ENCODE results near the gene ATG7.
"Not testable (repeated sequence)": the region's sequence is repeated elsewhere in the genome, so short reads cannot be mapped to it uniquely, and the experiment has no call there.

The ATG7 gene

DNA sequence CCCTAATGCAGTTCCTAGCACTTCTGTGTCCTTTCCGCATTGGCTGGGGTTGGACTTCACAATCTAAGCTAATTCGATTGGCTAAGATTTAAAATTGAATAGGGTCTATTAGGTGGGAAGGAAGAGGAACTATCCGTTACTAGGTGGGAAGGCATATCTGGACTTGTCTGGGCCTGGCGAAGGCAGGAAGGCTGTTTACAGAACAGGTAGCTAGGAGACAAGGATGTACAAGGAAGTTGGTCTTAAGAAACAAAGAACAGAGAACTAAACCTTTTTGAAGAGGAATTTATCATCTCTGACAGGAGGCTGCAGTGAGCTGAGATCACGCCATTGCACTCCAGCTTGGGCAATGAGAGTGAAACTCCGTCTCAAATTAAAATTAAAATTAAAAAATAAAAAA, 17.3 kb upstream of the ATG7 start:
- no peak for DNase-seq

DNA sequence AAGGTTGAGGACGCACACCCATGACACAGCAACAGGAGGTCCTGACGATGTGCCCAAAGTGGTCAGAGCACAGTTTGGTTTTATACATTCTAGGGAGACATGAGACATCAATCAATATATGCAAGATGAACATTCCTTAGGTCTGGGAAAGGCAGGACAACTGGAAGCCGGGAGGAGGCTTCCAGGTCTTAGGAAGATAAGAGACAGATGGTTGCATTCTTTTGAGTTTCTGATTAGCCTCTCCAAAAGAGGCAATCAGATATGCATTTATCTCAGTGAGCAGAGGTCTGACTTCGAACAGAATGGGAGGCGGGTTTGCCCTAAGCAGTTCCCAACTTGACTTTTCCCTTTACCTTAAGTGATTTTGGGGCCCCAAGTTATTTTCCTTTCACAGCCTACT, 16.7 kb upstream of the ATG7 start:
- not testable (repeated sequence) for DNase-seq

DNA sequence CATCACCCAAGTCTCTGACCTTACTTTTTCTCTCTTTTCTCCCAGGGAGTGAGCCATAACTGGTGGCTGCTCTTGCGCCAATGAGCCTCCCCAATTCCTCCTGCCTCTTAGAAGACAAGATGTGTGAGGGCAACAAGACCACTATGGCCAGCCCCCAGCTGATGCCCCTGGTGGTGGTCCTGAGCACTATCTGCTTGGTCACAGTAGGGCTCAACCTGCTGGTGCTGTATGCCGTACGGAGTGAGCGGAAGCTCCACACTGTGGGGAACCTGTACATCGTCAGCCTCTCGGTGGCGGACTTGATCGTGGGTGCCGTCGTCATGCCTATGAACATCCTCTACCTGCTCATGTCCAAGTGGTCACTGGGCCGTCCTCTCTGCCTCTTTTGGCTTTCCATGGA, 13.2 kb upstream of the ATG7 start:
- no peak for DNase-seq

DNA sequence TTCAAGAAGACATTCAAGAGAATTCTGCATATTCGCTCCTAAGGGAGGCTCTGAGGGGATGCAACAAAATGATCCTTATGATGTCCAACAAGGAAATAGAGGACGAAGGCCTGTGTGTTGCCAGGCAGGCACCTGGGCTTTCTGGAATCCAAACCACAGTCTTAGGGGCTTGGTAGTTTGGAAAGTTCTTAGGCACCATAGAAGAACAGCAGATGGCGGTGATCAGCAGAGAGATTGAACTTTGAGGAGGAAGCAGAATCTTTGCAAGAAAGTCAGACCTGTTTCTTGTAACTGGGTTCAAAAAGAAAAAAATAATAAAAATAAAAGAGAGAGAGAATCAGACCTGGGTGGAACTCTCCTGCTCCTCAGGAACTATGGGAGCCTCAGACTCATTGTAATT, 11.7 kb upstream of the ATG7 start:
- no peak for DNase-seq

DNA sequence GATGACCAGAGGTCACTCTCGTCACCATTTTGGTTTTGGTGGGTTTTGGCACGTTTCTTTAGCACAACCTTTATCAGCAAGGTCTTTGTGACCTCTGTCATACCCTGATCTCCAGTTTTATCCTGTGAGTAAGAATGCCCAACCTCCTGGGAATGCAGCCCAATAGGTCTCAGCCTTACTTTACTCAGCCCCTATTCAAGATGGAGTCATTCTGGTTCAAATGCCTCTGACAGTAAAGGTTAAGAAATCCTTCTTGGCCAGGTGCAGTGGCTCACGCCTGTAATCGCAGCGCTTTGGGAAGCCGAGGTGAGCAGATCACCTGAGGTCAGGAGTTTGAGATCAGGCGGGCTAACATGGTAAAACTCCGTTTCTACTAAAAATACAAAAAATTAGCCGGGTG, 3.2 kb upstream of the ATG7 start:
- DNase-seq = no peak

DNA sequence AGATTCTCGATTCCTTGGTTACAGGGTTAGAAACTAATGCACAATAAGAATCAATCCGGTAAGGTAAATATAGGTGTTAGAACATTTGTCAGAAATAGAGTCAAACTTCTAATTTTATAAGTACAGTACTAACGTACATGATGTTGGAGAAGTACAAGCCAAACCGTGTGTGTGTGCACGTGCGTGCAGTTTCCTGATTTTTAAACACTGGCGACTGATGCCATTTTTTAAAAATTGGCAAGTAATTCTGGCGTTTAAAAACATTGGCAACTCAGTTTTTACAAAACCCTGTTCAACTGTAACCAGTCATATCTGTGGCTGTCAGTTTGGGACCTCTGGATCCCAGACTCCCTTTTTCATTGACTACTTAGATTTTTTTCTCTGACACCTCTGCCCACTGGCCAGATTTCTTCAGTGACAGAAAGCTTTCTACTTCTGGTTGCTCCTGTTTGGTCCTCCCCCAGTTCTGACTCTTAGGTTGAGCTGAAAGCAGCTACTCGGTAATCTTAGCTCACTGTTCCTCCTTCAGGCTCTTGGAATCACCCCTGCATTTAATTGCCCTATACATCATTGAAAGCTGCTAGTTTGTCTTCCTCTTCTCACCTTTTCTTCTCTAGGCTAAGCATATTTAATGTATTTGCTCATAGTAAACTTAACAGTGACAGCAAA, 843 bp downstream of the ATG7 start:
- no peak for DNase-seq

DNA sequence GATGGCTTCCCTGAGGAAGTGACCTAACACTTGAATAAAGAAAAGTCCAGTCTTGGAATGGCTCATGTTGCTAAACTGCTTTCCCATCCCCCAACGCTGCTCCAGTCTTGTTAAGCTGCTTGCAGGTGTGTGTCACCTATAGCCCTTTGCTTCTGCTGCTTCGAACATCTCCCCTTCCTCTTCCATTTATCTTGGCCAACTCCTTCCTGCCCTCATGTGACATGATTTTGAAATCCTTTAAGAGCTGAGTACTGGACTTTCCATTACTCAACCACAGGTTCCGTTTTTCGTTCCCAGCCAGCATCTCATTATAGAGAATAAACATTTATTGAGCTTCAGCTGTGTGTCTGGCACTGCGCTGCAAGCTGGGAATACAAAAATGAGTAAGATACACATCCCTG, 1.7 kb downstream of the ATG7 start:
- DNase-seq = no peak

DNA sequence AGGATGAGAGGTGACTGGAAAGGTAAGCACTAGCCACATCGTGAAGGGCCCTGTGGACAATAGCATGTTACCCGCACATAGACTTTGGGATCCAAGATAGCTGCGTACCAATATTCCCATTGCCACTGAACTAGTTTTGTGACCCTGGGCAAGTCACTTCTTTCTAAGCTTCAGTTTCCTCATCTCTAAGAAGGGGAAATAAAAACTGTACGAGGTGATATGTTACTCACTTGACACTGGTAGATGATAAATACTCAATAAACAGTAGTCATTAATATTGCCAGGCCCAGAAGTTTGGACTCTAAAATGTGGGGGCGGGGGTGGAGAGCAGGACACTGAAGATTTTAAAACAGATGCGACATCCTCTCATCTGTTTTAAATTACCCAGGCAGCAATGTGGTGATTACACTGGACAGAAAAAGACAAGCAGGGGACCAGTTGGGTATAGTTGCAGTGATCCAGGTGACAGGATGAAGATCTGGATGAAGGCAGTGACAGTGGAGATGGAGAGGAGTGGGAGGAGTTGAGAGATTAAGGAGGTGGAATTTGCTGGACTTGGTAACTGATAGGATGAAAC, 2.5 kb downstream of the ATG7 start:
- DNase-seq = no peak

DNA sequence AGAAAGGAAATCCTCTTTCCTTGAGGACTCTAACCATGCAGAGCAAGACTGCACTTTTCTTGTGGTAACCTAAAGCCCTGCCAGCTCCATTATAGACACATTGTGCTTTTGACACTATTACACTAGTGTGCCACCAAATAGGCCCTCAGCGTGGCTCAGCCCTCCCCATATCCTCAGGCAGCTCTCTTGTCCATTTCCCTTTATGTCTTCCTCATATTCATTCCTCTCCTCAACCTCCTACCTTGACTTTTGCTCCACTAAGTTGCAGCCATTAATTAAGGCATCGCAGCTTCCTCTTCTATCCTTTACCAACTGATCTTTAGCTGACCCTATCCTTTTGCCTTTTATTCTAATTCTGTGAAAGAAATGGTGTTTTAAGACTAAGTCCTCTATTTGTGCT, 3.7 kb downstream of the ATG7 start:
- DNase-seq = no peak

DNA sequence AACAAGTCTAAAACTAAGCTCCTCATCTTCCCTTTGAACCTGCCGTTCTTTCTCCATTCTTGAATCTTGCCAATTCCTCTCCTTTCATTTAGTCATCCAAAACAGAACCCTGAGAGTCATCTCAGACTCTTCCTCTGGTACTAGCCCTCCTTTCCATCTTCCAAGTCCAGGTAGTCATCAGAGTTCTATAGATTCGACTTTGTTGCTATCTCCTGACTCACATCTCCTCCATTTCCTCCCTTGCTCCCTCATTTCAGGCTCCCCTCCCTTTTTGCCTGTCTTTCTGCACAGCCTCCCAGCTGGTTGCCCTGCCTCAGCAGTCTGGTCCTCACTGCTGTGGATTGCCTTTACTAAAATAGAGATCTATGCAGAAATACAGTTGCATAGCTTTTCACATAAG, 4.7 kb downstream of the ATG7 start:
- DNase-seq = no peak

DNA sequence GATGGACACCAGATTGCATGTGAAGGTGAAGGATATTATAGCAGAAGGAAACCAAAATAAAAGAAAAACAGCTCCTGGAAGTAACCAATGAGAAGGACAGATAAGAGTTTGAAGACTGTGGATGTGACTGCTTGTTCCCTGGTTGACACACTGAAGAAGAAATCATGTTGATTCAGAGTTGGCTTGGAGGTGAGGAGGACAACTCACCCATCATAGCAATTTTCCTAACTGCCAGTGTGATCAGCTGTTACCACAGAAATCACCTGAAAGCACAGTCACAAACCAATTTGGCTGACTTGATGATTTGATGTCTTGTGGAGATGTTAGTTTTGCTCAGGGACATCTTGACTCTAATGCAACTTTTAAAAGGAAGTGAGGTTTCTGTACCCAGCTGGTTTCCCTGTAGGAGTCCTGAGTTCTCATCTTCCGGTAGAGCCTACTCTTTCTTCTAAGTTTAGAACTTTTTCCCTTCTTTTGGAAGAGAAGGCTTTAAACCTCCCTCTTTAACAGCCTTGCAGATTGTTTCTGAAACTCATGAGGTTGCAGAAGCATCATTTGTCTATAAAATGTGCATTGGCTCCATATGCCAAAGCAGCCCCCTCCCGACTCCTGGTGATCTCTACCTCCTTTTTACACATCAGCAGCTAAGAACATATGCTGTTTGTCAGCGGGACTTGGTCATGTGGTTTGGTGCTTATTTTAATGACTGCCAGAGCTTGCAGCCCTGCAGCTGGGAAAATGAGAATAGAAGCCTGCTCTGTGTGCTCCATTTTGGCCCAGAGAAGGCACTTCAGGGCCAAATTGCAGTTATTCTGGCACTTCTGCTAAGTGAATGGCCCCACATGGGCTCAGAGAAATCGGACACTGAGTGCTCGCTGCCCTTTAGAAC, 10.3 kb downstream of the ATG7 start:
- DNase-seq = no peak

DNA sequence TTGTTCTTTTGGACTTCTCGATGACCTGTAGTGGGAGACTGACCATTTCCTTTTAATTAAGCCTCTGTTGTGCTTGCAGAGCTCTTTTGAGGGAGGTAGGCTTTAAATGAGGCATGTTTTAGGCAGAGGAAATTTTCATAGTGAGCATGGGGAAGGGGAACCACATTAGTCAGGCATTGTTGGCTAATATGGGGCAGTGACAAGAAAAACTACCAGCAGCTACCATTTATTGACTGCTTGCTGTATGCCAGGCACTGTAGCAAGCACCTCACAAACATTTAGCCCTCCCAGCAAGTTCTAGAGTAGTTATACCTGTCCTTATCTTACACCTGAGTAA, 10.9 kb downstream of the ATG7 start:
- DNase-seq = no peak

DNA sequence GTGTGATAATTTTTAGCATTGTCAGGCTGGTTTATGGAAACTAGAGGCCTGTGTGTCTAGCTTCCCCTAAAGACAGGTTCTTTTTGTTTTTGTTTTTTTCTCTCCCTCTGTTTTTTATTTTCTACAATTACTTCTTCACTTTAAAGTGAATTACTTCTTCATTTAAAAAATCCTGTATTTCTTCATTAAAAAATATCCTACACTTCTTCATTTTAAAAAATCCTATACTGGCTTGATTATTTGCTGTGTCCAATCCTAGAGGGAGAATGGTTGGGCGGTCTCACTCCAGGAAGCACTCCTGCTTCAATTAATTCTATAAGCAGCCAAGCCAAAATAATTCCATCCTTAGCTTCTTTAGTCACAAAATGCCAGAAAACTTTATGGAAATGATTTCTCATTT, 11.8 kb downstream of the ATG7 start:
- DNase-seq = no peak

DNA sequence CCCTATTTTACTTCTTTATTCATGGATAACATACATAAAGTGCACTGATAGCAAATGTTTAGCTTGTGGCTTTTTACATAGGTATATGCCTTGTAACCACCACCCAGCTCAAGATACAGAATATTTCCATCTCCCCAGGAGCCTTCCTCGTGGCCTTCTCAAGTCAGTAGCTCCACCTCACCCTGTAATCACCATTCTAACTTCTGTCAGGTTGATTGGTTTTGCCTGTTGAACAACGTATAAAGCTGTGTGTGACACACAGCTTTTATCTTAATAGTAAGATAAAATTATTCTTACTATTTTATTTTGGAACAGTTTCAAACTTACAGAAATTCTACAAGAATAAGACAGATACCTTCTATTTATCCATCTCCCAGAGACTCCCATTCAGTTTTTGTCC, 13.3 kb downstream of the ATG7 start:
- no peak for DNase-seq

DNA sequence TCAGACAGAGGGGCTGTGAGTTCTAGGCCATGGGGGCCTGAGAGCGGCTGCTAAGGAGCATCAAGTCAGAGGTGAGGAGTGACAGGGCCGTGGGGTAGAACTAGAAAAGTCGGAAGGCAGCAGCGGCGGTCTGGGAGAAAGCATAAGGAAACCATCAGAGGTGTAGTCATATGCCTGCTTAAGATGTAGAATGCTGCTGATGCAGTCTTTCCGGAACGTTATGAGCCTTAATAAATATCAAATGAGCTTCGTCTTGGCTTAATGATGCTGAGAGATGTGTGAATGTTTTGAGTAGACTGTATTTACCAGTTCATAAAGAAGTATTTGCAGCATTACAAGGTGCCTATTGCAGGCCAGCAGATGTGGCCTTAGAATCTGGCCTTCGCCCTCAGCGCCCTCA, 15.2 kb downstream of the ATG7 start:
- no peak for DNase-seq

DNA sequence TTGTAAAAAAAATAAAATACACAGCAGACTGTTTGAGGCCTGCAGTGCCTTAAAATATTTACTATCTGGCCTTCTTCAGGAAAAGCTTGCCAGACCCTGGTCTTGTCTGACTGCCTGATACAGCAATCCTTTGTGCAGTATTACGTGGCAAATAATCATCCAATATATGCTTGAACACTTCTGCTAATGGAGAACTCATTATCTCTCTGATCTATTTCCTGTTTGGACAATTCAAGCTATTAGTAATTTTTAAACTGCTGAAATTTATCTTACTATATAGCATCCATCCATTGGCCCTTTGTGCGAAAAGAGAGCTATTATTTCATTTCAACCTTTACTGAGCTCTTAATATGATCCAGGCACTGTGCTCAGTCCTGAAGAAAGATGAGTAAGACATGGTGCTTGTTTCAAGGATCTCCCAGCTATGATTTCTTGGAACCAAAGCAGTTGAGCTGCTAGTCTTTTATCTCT, 15.9 kb downstream of the ATG7 start:
- peak; percentile 36 for DNase-seq

DNA sequence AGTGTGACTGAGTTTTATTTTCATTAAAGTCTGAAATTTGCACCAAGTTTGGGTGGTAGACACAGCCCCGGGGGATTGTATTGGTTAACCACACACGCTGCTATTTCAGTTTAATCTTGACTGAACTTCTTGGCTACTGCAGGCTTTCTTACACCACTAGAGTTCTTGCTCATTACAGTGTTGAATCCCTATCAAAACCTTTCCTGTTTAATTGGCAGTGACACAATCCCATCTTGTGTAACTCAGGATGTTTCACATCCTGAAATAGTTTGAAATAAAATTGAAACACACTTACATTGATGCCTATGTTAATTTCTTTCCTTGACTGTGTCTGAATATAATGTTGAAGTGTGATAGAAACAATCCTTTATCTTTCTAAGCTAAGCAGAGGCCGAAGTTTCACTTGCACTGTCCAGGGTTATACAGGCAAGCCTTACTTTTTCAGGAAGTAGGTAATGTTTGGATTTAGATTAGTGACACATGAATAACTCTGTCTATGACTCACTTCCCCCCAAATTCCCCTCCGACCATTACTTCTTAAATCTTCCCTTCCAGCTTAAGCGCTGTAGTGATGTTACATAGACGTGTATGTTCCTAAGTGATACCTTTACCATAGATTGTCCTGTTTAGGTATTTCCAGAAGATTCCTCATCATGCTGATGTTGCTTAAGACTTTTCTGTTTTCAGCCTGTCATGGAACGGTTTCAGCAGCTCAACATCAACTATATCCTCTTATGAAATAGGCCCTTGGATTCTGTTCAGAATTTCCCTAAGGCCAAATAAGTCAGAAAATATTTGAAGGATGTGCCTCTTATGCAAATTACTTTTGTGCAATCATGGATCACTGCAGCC, 16.8 kb downstream of the ATG7 start:
- DNase-seq = peak; percentile 90

DNA sequence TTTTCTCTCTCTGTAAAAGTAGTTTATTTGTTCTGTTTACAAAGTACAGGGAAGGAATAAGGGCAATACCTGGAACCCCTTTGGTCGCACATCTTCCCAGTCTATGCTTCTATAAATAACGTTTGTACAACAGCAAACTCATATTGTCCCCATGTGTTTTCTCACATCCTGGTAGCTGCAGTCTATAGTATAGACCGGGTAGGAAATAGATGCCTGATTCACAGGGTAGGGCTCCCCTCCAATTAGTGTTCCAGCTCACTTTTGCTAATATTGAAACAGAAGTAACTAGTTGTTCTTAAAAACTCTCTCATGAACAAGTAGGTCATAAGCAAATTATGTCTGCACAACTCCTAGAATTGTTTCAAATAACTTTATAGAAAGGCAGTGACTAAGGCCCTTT, 17.7 kb downstream of the ATG7 start:
- DNase-seq = no peak

DNA sequence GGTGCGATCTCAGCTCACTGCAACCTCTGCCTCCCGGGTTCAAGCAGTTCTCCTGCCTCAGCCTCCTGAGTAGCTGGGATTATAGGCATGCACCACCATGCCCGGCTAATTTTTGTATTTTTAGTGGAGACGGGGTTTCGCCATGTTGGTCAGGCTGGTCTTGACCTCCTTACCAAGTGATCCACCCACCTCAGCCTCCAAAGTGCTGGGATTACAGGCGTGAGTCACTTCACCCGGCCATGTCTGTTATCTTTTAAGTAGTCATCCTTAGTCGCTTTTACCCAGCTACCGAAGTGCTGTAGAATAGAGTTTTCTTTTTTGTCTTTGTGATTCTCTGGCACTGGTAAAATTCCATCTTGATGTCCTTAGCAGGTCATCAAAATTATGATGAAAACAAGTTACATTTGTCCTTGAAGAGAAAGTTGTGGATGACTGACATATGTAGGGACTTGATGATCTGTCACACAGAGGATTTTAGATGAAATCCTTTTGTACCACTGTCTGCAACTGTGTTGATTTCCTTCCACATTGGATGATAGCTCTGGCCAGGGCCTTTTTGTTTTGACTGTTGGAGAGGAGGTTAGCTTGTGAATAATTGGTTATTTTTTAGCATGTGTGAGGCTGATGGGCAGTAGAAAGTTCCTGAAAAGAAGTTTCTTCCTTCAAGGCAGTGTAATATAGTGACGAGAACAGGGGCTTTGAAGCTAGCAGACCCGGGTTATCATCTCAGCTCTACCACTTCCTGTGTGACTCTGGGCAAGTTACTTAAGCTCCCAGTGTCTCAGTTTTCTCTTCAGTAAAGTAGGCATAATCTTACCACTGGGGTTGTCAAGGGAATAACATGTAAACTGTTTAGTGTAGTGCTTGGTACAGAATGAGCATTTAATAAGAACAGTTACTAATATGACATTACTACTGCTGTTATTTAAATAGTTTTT, 18.8 kb downstream of the ATG7 start:
- DNase-seq = peak; percentile 37

DNA sequence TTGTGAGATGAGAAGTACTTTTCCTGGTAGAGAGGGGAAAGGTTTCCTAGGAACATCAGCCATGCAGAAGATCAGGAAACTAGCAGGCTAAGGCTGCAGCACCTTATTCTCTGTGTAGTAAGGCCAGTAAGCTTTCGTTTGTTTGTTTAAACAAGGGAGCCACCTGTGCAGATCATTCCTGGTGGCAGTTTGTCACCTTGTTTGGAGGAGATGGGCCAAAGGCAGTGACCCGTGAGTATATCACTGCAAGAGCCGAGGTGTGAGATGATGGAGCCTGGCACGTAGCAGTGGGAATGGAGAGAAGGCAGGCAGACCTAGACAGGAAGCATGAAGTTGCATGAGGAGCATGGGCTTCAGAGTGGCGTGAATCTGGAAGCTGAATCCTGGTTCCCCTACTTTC, 19.6 kb downstream of the ATG7 start:
- DNase-seq = no peak

DNA sequence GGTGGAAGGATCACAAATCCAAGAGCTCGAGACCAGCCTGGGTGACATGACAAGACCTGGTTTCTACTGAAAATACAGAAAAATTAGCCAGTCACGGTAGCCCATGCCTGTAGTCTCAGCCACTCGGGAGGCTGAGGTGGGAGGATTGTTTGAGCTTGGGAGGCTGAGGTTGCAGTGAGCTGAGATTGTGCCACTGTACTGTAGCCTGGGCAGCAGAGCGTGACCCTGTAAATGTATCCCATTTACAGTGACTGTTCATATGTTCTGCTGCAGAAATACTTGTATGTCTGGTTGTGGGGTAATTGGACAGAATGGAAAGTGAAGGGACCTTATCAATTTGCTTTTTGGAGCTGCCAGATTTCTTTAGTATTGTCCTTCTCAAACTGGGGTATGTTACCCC, 24.9 kb downstream of the ATG7 start:
- DNase-seq = no peak

DNA sequence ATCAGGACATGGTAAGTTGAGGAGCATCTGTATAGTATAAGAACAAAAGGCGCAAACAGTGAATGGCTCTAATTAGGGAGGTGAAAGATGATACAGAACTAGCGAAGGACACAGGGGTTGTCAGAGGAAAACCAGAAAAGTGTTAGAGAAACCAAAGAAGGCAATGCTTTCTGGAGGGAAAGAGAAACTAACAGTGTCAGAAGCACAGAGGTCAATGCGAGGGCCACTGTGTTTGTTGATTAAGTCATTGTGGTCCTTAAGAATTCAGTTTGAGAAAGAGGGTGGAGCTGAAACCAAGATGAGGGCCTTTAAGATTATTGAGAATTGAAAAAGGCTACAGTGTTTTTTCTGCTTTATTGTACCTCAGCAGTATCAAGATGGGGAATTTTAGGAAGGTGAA, 28.8 kb downstream of the ATG7 start:
- DNase-seq = no peak

All from fibroblast of skin of scalp (primary cell).